Spinal cord (tissue), 10 donors: Measurements from ENCODE around the gene LPAR5. TPM values are rescaled to one million over a fixed set of nuclear protein-coding genes. Genes with fewer than 3 reads are reported as not detected.
"Not testable (repeated sequence)": the region's sequence is repeated elsewhere in the genome, so short reads cannot be mapped to it uniquely, and the experiment has no call there.

Source experiments
- DNase-seq, 6 donors: peaks; one replicate each; pipeline versions ENCODE4 v3.0.0 to v3.0.0-alpha.2; 2013 to 2015; ENCODE audit warnings: low spot score in 6 of 6, low read depth in 4 of 6
- H3K27ac ChIP-seq: one replicate; pipeline ENCODE4 v1.5.1; 2013; ENCODE audit warnings: low read depth, low read length, control low read depth
- H3K27me3 ChIP-seq: one replicate; pipeline ENCODE4 v1.6.1; 2013; ENCODE audit warnings: low read length; ENCODE audit not compliant: control insufficient read depth, insufficient read depth
- H3K36me3 ChIP-seq: one replicate; pipeline ENCODE4 v1.6.1; 2013; ENCODE audit warnings: low read length; ENCODE audit not compliant: control insufficient read depth, insufficient read depth
- H3K4me1 ChIP-seq: one replicate; pipeline ENCODE4 v1.6.1; 2013; ENCODE audit warnings: low read length; ENCODE audit not compliant: control insufficient read depth, insufficient read depth
- H3K4me3 ChIP-seq: one replicate; pipeline ENCODE4 v1.5.1; 2013; ENCODE audit warnings: low read depth, low read length, control low read depth
- H3K9me3 ChIP-seq: one replicate; pipeline ENCODE4 v1.6.1; 2013; ENCODE audit warnings: low read length; ENCODE audit not compliant: control insufficient read depth, insufficient read depth
- WGBS: methylation state at CpG from one replicate; pipeline ENCODE4 v1.1.5; 2013; ENCODE audit warnings: missing lambda C conversion rate; ENCODE audit not compliant: insufficient coverage; 5-methylcytosine and 5-hydroxymethylcytosine counted together
- polyA plus RNA-seq, 2 donors: library from polyadenylated mRNA; unstranded; fragments of 120-200 nt; gene quantifications; one replicate each; pipeline ENCODE4 v1.2.1, GENCODE V29; 2013; ENCODE audit not compliant: insufficient read length in 2 of 2
- total RNA-seq, 2 donors: library from RNA; depleted of rRNA in 1 of 2; stranded (reverse); fragments of 120-200 nt in 1 of 2; fragments of >200 nt in 1 of 2; gene quantifications; one replicate each; pipeline versions ENCODE4 v1.2.3 to v1.2.4, GENCODE V29; 2013 to 2014
- donor health status: healthy.

The LPAR5 gene
- total and polyA plus RNA-seq, 4 donors: 2.5 to 9.1 (median 4.7) TPM

DNA sequence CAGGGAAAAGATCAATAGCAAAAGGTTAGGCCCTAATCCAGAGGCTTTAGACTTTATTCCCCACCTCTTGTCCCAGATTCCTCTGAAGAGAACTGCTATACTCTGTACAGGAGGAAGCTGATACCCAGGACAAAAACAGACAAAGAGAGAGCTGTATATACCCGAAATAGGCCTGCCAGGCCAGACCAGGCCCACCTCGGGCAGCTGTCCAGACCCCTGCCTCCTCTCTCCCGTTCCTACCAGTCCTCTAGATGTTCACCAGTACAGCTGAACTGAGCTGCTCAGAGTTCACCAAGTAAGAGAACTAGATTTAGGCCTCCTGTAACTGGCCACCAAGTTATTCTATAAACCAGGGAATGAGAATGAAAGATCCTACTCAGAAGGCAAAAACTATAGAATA lies 33.2 kb downstream of the LPAR5 start:
- Histone ChIP-seq H3K27me3 (no peaks in the 10 kb centered on the region), H3K27ac (no peak overlapping the region), H3K4me1 (peaks cover 35% of the 10 kb centered on the region), H3K4me3 (no peak overlapping the region), H3K36me3 (peaks cover 69% of the 10 kb centered on the region), H3K9me3 (no peaks in the 10 kb centered on the region)
- DNase-seq: no peak
- 60% methylated on average over 3 of the region's 3 CpGs for WGBS

GRCh38 chr12:6595673-6596072 lies 40.1 kb downstream of the LPAR5 start:
- H3K4me3 ChIP-seq, H3K4me1 ChIP-seq, DNase-seq, H3K27me3 ChIP-seq, H3K9me3 ChIP-seq, H3K27ac ChIP-seq: not testable (repeated sequence)
- 98% methylated on average over 8 of the region's 10 CpGs for WGBS
- H3K36me3 ChIP-seq: peaks cover 91% of the 10 kb centered on the region

- Histone ChIP-seq H3K36me3 (peaks cover 92% of the 10 kb centered on the region), H3K4me3 (no peak overlapping the region), H3K9me3 (no peaks in the 10 kb centered on the region), H3K4me1 (no peaks in the 10 kb centered on the region), H3K27ac (no peak overlapping the region), H3K27me3 (no peaks in the 10 kb centered on the region)
- no peak for DNase-seq
- WGBS: 100% methylated on average over 1 of the region's 8 CpGs
Observed at GRCh38 chr12:6592087-6592486, 43.7 kb downstream of the LPAR5 start.

DNA sequence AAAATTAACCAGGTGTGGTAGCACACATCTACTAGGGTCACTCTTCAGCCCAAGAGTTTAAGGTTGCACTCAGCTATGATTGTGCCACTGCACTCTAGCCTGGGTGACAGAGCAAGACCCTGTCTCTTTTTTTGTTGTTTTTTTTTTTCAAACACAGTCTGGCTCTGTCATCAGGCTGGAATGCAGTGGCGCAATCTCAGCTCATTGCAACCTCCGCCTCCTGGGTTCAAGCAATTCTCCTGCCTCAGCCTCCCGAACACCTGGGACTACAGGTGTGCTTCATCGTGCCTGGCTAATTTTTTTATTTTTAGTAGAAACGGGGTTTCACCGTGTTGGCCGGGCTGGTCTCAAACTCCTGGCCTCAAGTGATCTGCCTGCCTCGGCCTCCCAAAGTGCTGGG lies 49.2 kb downstream of the LPAR5 start:
- 97% methylated on average over 4 of the region's 8 CpGs for WGBS
- H3K36me3 ChIP-seq: peaks cover 80% of the 10 kb centered on the region
- not testable (repeated sequence) for H3K9me3 ChIP-seq, DNase-seq, H3K27me3 ChIP-seq, H3K4me3 ChIP-seq, H3K4me1 ChIP-seq, H3K27ac ChIP-seq

- Histone ChIP-seq H3K9me3 (no peaks in the 10 kb centered on the region), H3K4me3 (no peak overlapping the region), H3K4me1 (no peaks in the 10 kb centered on the region), H3K36me3 (peaks cover 81% of the 10 kb centered on the region), H3K27ac (no peak overlapping the region), H3K27me3 (no peaks in the 10 kb centered on the region)
- no peak for DNase-seq
- WGBS: 96% methylated on average over 7 of the region's 10 CpGs
Observed at GRCh38 chr12:6584293-6584692, 51.5 kb downstream of the LPAR5 start.

DNA sequence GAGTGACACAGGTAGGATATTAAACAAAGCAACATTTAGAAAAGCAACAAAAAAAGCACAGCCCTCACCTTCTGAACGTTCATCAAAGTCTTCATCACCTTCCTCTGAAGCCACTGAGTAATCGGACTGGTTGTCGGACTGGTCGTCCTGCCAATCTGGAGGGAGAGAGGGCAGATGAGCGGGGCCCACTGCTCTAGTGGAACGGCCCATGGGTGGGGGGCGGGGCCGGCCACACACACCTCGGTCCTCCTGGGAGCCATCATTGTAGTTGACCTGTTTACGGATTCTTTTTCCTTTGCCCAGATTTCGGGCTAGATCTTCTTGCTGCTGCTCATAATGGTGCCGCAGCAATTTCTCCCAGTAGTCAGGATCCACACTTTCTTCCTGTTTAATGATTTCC lies 52.8 kb downstream of the LPAR5 start:
- WGBS: 91% methylated on average over 10 of the region's 12 CpGs
- peaks cover 73% of the 10 kb centered on the region for H3K36me3 ChIP-seq
- no peak overlapping the region for H3K4me3 ChIP-seq

DNA sequence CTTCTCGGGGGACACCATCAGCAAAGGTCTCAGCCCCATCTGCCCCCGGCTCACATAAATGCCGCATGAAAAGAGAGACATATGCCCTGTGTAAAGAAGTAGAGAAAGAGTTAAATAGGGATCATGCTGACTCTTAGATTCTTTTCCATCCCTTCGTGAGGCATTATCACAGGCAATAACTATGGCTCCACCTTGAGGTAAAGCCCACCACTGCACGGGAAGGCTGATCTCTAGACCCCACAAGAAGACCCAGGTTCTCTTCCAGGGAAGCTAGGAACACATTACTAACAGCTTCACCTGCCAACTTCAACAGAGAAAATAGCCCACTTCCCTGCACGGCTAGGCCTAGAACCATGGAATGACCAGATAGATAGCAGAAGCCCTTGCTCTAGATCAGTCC lies 53.6 kb downstream of the LPAR5 start:
- Histone ChIP-seq H3K27ac (no peak overlapping the region), H3K36me3 (peaks cover 71% of the 10 kb centered on the region), H3K4me3 (no peak overlapping the region), H3K4me1 (no peaks in the 10 kb centered on the region), H3K9me3 (no peaks in the 10 kb centered on the region), H3K27me3 (no peaks in the 10 kb centered on the region)
- WGBS: 79% methylated on average over 5 of the region's 6 CpGs
- DNase-seq: no peak

More for the DNA sequence above, 52.8 kb downstream of the LPAR5 start:
- DNase-seq: no peak
- Histone ChIP-seq H3K4me1 (no peaks in the 10 kb centered on the region), H3K9me3 (no peaks in the 10 kb centered on the region), H3K27ac (no peak overlapping the region), H3K27me3 (no peaks in the 10 kb centered on the region)

GRCh38 chr12:6575648-6576047 lies 60.1 kb downstream of the LPAR5 start:
- no peak for DNase-seq
- Histone ChIP-seq H3K27ac (no peak overlapping the region), H3K4me3 (no peak overlapping the region), H3K27me3 (no peaks in the 10 kb centered on the region), H3K36me3 (peaks cover 81% of the 10 kb centered on the region), H3K9me3 (no peaks in the 10 kb centered on the region), H3K4me1 (no peaks in the 10 kb centered on the region)
- 92% methylated on average over 8 of the region's 8 CpGs for whole genome bisulfite sequencing

- peaks cover 80% of the 10 kb centered on the region for H3K36me3 ChIP-seq
- WGBS: no CpG with 5 or more reads among the region's 4 CpGs
Observed at GRCh38 chr12:6574576-6575295, 61.0 kb downstream of the LPAR5 start.

DNA sequence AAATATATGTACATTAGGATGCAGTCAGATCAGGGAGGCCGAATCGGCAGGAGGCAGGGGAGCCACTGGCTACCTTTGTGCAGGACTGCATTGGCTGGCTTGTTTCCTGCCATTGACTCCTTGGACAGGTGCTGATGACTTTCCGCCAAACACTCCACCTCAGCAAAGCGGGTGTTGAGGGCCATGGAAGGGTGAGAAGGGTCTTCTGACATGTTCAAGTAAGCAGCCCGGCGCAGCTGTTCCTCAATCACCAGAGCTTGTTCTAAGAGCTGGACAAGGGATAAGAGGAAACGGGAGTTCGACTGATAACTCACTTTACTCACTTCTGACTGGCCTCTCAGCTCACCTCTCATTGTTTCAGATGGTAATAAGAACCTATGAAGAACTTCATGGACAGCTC lies 62.8 kb downstream of the LPAR5 start:
- Histone ChIP-seq H3K36me3 (peaks cover 84% of the 10 kb centered on the region), H3K27me3 (no peaks in the 10 kb centered on the region), H3K4me1 (peaks cover 7% of the 10 kb centered on the region), H3K4me3 (no peak overlapping the region), H3K9me3 (no peaks in the 10 kb centered on the region), H3K27ac (no peak overlapping the region)
- 95% methylated on average over 6 of the region's 8 CpGs for WGBS
- no peak for DNase-seq

More at GRCh38 chr12:6574576-6575295, 61.0 kb downstream of the LPAR5 start:
- Histone ChIP-seq H3K27me3 (no peaks in the 10 kb centered on the region), H3K4me3 (no peak overlapping the region), H3K27ac (no peak overlapping the region), H3K9me3 (no peaks in the 10 kb centered on the region), H3K4me1 (no peaks in the 10 kb centered on the region)
- no peak for DNase-seq
